PC-9 (cell line): ENCODE measurements around the gene DNAH11. TPM values are rescaled to one million over a fixed set of nuclear protein-coding genes. Genes with fewer than 3 reads are reported as not detected.

Source experiments
- BruUV-seq: library from RNA; stranded (reverse); fragments of 400-500 nt; replicated peaks from 2 replicates; lab custom pipeline; 2021; lab: Mats Ljungman, UMichigan
- CTCF ChIA-PET: fragments of 300-600 bp; sonication (Branson Sonifier 250); formaldehyde crosslinking; loops from one replicate; lab custom pipeline; 2022; ENCODE audit warnings: antibody characterized with exemption; lab: Charles Lee
- POLR2A ChIA-PET: fragments of 300-600 bp; sonication (Branson Sonifier 250); formaldehyde crosslinking; loops from one replicate; lab custom pipeline; 2022; ENCODE audit warnings: antibody characterized with exemption; ENCODE audit not compliant: unreplicated experiment; lab: Charles Lee
- DNase-seq, 2 experiments: peaks; one replicate each; pipeline versions ENCODE4 v3.0.0 to v3.0.0-alpha.2; 2015 to 2022; ENCODE audit warnings: mixed read lengths in 1 of 2
- H2AFZ ChIP-seq: fragments of 200-600 bp; sonication (generic); 2 replicates; pipeline ENCODE4 v1.8.1; 2017; ENCODE audit warnings: antibody characterized with exemption
- H3F3A ChIP-seq: fragments of 200-600 bp; sonication (generic); 2 replicates; pipeline ENCODE4 v1.8.1; 2017; ENCODE audit warnings: antibody characterized with exemption, mild to moderate bottlenecking, low read depth; ENCODE audit not compliant: insufficient read depth
- H3K27ac ChIP-seq: fragments of 200-600 bp; sonication (generic); 2 replicates; pipeline ENCODE4 v1.6.1; 2016; ENCODE audit warnings: mixed run types
- H3K27me3 ChIP-seq: fragments of 200-600 bp; sonication (generic); 2 replicates; pipeline ENCODE4 v1.6.1; 2016; ENCODE audit warnings: low read depth, mixed run types; ENCODE audit not compliant: insufficient read depth
- H3K36me3 ChIP-seq: fragments of 200-600 bp; sonication (generic); 2 replicates; pipeline ENCODE4 v1.6.1; 2016; ENCODE audit warnings: low read depth, mixed run types
- H3K4me1 ChIP-seq: fragments of 200-600 bp; sonication (generic); replicated peaks from 2 replicates; pipeline ENCODE4 v1.6.1; 2016; ENCODE audit warnings: mixed run types; ENCODE audit not compliant: insufficient read depth
- H3K4me2 ChIP-seq: fragments of 200-600 bp; sonication (generic); 2 replicates; pipeline ENCODE4 v1.6.1; 2017; ENCODE audit warnings: mixed run types
- H3K4me3 ChIP-seq: fragments of 200-600 bp; sonication (generic); 2 replicates; pipeline ENCODE4 v1.6.1; 2016; ENCODE audit warnings: mixed run types
- H3K79me2 ChIP-seq: fragments of 200-600 bp; sonication (generic); 2 replicates; pipeline ENCODE4 v1.6.1; 2017; ENCODE audit warnings: low read depth, mixed run types
- H3K9me2 ChIP-seq: fragments of 200-600 bp; sonication (generic); 2 replicates; pipeline ENCODE4 v1.8.1; 2017; ENCODE audit warnings: mild to moderate bottlenecking; ENCODE audit not compliant: insufficient read depth
- H3K9me3 ChIP-seq: fragments of 200-600 bp; sonication (generic); 2 replicates; pipeline ENCODE4 v1.8.1; 2016; ENCODE audit warnings: low read depth; ENCODE audit not compliant: insufficient read depth
- H4K20me1 ChIP-seq: fragments of 200-600 bp; sonication (generic); 2 replicates; pipeline ENCODE4 v1.8.1; 2017; ENCODE audit not compliant: insufficient read depth
- EZH2 ChIP-seq: fragments of 200-600 bp; sonication (generic); IDR thresholded peaks from 2 replicates; pipeline ENCODE4 v1.8.0; 2017; ENCODE audit warnings: antibody characterized with exemption, low read depth
- intact Hi-C: fragments of 100-400 bp; cut with micrococcal nuclease; formaldehyde crosslinking; loops from one replicate; pipeline ENCODE4 v1.10.0; 2022; ENCODE audit not compliant: unreplicated experiment
- total RNA-seq: library from RNA; stranded (reverse); gene quantifications from 2 replicates; pipeline ENCODE4 v1.2.3, GENCODE V29; 2021
- TF ChIP-seq, protein P1 (sequence below): fragments of 200-600 bp; sonication (generic); conservative IDR thresholded peaks from 2 replicates; pipeline ENCODE4 v1.6.1; 2017; ENCODE audit warnings: mixed run types, antibody characterized with exemption, mild to moderate bottlenecking, moderate library complexity

Gene DNAH11
- total RNA-seq, 1 experiment from 2014 or later = not detected

DNA sequence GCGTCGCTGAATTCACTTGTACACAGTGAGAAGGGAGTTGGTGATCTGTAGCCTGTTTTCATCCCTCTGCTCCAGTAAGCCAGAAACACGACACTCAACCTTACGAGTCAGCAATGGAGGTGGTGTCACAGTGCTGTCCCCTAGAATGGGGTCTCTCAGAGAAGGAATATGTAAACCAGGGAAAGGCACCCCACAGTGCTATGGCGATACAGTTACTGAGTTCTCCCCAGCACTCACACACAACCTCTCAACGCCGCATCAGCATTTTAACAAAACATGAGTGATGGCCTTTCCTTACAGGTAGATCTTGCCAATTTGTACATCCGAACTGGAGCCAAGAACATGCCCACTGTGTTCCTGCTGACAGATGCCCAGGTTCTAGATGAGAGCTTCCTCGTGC lies 206.5 kb downstream of the DNAH11 start:
- DNase-seq = no peak
- TF ChIP-seq, protein P1, sequence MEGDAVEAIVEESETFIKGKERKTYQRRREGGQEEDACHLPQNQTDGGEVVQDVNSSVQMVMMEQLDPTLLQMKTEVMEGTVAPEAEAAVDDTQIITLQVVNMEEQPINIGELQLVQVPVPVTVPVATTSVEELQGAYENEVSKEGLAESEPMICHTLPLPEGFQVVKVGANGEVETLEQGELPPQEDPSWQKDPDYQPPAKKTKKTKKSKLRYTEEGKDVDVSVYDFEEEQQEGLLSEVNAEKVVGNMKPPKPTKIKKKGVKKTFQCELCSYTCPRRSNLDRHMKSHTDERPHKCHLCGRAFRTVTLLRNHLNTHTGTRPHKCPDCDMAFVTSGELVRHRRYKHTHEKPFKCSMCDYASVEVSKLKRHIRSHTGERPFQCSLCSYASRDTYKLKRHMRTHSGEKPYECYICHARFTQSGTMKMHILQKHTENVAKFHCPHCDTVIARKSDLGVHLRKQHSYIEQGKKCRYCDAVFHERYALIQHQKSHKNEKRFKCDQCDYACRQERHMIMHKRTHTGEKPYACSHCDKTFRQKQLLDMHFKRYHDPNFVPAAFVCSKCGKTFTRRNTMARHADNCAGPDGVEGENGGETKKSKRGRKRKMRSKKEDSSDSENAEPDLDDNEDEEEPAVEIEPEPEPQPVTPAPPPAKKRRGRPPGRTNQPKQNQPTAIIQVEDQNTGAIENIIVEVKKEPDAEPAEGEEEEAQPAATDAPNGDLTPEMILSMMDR = no peak
- no peak for TF ChIP-seq EZH2
- Histone ChIP-seq H3K27ac (no peak overlapping the region), H3K79me2 (no peaks in the 10 kb centered on the region), H3K36me3 (no peaks in the 10 kb centered on the region), H3K4me3 (no peak overlapping the region), H3K27me3 (no peaks in the 10 kb centered on the region), H3K9me2 (no peaks in the 10 kb centered on the region), H3K4me2 (no peak overlapping the region), H3K4me1 (no peaks in the 10 kb centered on the region), H2AFZ (no peak overlapping the region), H4K20me1 (no peaks in the 10 kb centered on the region), H3K9me3 (no peaks in the 10 kb centered on the region), H3F3A (no peaks in the 10 kb centered on the region)
- no TSS peak for BruUV-seq
- intact Hi-C loops = no loop called here
- ChIA-PET CTCF (no interaction called here), POLR2A (no interaction called here)

- intact Hi-C loops = no loop called here
- POLR2A ChIA-PET = no interaction called here
- Histone ChIP-seq H3K4me1 (no peaks in the 10 kb centered on the region), H2AFZ (no peak overlapping the region), H3K4me2 (no peak overlapping the region), H3K9me3 (no peaks in the 10 kb centered on the region), H3K4me3 (no peak overlapping the region), H3K27ac (no peak overlapping the region), H3K9me2 (no peaks in the 10 kb centered on the region), H3F3A (no peaks in the 10 kb centered on the region), H3K36me3 (no peaks in the 10 kb centered on the region), H3K79me2 (no peaks in the 10 kb centered on the region), H4K20me1 (no peaks in the 10 kb centered on the region), H3K27me3 (no peaks in the 10 kb centered on the region)
- CTCF ChIA-PET = no interaction called here
- TF ChIP-seq, protein P1 = no peak
- no peak for TF ChIP-seq EZH2
- no TSS peak for BruUV-seq
- DNase-seq = no peak
Measured at GRCh38 chr7:21753071-21753470, 210.2 kb downstream of the DNAH11 start.

DNA sequence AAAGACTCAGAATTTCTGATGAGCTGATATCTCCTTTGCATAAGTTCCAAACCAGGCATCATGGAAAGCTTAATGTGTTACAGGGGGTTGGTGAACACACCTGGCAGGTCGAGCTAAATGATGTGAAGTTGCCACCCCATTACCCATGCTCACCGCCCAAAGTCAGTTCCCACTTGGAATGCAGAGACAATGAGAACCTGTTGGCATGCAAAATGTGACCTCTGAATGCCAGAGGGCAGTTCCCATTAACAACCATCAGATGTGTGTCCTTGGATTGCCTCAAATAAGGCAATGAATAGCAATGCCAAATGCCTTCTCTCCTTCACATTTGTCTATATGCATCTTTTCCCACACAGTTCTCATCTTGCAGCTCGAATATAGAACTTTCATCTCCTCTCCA lies 212.1 kb downstream of the DNAH11 start:
- ChIA-PET CTCF (interaction anchor here (0.7 kb wide), 1 partner anchor 1015 kb away, joined by 3 read pairs; no protein-coding TSS in a partner anchor), POLR2A (no interaction called here)
- H3K4me3 ChIP-seq = no peak overlapping the region
- H3K27me3 ChIP-seq = no peaks in the 10 kb centered on the region
- no peak for DNase-seq
- H3K4me2 ChIP-seq = no peak overlapping the region
- H3K79me2 ChIP-seq = no peaks in the 10 kb centered on the region
- no peaks in the 10 kb centered on the region for H3K9me2 ChIP-seq
- BruUV-seq = no TSS peak
- no peak for TF ChIP-seq EZH2
- TF ChIP-seq, protein P1 = no peak
- H3K27ac ChIP-seq = no peak overlapping the region
- H2AFZ ChIP-seq = no peak overlapping the region
- intact Hi-C loops = no loop called here
- H3K9me3 ChIP-seq = no peaks in the 10 kb centered on the region
- 0 out of 2 replicates have a peak, but pooled peaks cover 4% of the 10 kb centered on the region for H3K4me1 ChIP-seq
- H3K36me3 ChIP-seq = no peaks in the 10 kb centered on the region
- no peaks in the 10 kb centered on the region for H4K20me1 ChIP-seq
- H3F3A ChIP-seq = no peaks in the 10 kb centered on the region
